ENCODE results near the gene PARP12. TPM values are rescaled to one million over a fixed set of nuclear protein-coding genes. Genes with fewer than 3 reads are reported as not detected.

The PARP12 gene
- polyA plus RNA-seq, 1 donor (not counting 4 experiments of a cell fraction or from before 2014, with no cell fraction given): 66.0 TPM

DNA sequence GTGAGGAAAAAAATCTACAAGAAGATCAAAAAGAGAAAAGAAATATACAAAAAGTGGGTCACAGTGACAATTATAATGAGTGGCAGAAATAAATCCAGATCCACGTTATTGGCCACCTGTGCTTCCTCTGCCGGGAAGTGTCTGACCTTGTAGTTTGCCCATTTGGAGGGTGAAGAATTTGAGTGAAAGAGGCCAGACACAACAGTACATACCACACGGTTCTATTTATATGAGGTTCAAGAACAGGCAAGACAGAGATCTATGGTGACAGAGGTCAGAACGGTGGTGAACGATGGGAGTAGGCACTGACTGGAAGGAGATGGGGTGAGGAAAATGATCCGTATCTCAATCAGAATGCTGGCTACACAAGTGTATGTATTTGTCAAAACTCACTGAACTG, 17.1 kb downstream of the PARP12 start:
- no peak overlapping the region for H3K4me3 ChIP-seq (ENCODE audit: control insufficient read depth in 2 of 3, extremely low read depth in 1 of 3, insufficient read depth in 2 of 3, low read depth in 1 of 3, low read length in 3 of 3)
- H2AFZ ChIP-seq (ENCODE audit: control insufficient read depth, low read length): no peak overlapping the region
- H3K9me3 ChIP-seq (ENCODE audit: control insufficient read depth, low read depth, low read length): no peaks in the 10 kb centered on the region
- H3K9me1 ChIP-seq (ENCODE audit: control insufficient read depth, extremely low read depth, insufficient read depth, low read length): peaks cover 3% of the 10 kb centered on the region
- peaks cover 11% of the 10 kb centered on the region for H3K79me2 ChIP-seq (ENCODE audit: control insufficient read depth, insufficient read depth, low read length)
- H3K27ac ChIP-seq (ENCODE audit: control insufficient read depth, insufficient read depth, low read length): no peak overlapping the region
- DNase-seq (ENCODE audit: low read depth, low spot score) (no peak), FAIRE-seq (no peak)
- dilution Hi-C loops (cut with MboI; ENCODE audit: extremely low pct_ligation_motif_present, low sequenced_read_pairs): no loop called here
- peaks cover 8 to 11% of the 10 kb centered on the region in 2 experiments for H3K36me3 ChIP-seq (ENCODE audit: control insufficient read depth in 2 of 2, extremely low read depth in 1 of 2, insufficient read depth in 2 of 2, low read length in 2 of 2)
- H3K9ac ChIP-seq (ENCODE audit: control insufficient read depth, extremely low read depth, insufficient read depth, low read length): no peak overlapping the region
- no peak for TF ChIP-seq EZH2 (IDR thresholded peaks at IDR 0.05; ENCODE audit: low read length)
- TF ChIP-seq, protein P1, sequence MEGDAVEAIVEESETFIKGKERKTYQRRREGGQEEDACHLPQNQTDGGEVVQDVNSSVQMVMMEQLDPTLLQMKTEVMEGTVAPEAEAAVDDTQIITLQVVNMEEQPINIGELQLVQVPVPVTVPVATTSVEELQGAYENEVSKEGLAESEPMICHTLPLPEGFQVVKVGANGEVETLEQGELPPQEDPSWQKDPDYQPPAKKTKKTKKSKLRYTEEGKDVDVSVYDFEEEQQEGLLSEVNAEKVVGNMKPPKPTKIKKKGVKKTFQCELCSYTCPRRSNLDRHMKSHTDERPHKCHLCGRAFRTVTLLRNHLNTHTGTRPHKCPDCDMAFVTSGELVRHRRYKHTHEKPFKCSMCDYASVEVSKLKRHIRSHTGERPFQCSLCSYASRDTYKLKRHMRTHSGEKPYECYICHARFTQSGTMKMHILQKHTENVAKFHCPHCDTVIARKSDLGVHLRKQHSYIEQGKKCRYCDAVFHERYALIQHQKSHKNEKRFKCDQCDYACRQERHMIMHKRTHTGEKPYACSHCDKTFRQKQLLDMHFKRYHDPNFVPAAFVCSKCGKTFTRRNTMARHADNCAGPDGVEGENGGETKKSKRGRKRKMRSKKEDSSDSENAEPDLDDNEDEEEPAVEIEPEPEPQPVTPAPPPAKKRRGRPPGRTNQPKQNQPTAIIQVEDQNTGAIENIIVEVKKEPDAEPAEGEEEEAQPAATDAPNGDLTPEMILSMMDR (optimal IDR thresholded peaks at IDR 0.05 in 1 of 3, IDR thresholded peaks at IDR 0.05 in 1 of 3, conservative IDR thresholded peaks at IDR 0.05 in 1 of 3; ENCODE audit: extremely low read depth in 1 of 3, insufficient read depth in 2 of 3, low read length in 3 of 3): no peak
- H4K20me1 ChIP-seq (ENCODE audit: control insufficient read depth, extremely low read depth, insufficient read depth, low read length): no peaks in the 10 kb centered on the region
- no peaks in the 10 kb centered on the region for H3K27me3 ChIP-seq (ENCODE audit: control insufficient read depth, extremely low read depth, insufficient read depth, low read length)
- no peak overlapping the region for H3K4me2 ChIP-seq (ENCODE audit: control insufficient read depth, extremely low read depth, insufficient read depth, low read depth, low read length)
- peaks cover 16% of the 10 kb centered on the region for H3K4me1 ChIP-seq (ENCODE audit: control insufficient read depth, extremely low read depth, insufficient read depth, low read length)

DNA sequence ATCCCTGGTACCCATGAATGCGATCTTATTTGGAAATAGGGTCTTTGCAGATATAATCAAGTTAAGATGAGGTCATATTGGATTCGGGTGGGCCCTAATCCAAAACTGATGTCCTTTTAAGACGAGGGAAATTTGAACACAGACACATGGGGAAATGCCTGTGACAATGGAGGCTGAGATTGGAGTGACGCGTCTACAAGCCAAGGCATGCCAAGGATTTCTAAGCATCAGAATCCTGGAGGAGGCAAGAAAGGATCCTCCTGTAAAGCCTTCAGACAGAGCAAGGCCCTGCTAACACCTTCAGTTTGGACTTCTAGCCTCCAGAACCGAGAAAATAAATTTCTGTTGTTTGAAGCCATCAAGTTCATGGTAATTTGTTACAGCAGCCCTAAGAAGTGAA, 18.5 kb downstream of the PARP12 start:
- Histone ChIP-seq H2AFZ (ENCODE audit: control insufficient read depth, low read length) (no peak overlapping the region), H3K4me3 (ENCODE audit: control insufficient read depth in 2 of 3, extremely low read depth in 1 of 3, insufficient read depth in 2 of 3, low read depth in 1 of 3, low read length in 3 of 3) (no peak overlapping the region), H3K9me3 (ENCODE audit: control insufficient read depth, low read depth, low read length) (no peaks in the 10 kb centered on the region), H3K9me1 (ENCODE audit: control insufficient read depth, extremely low read depth, insufficient read depth, low read length) (peaks cover 1% of the 10 kb centered on the region), H3K27me3 (ENCODE audit: control insufficient read depth, extremely low read depth, insufficient read depth, low read length) (no peaks in the 10 kb centered on the region), H3K9ac (ENCODE audit: control insufficient read depth, extremely low read depth, insufficient read depth, low read length) (no peak overlapping the region), H3K36me3 (ENCODE audit: control insufficient read depth in 2 of 2, extremely low read depth in 1 of 2, insufficient read depth in 2 of 2, low read length in 2 of 2) (peaks cover 8 to 24% of the 10 kb centered on the region in 2 experiments), H3K79me2 (ENCODE audit: control insufficient read depth, insufficient read depth, low read length) (peaks cover 4% of the 10 kb centered on the region), H3K4me2 (ENCODE audit: control insufficient read depth, extremely low read depth, insufficient read depth, low read depth, low read length) (no peak overlapping the region), H3K4me1 (ENCODE audit: control insufficient read depth, extremely low read depth, insufficient read depth, low read length) (peaks cover 7% of the 10 kb centered on the region), H3K27ac (ENCODE audit: control insufficient read depth, insufficient read depth, low read length) (no peak overlapping the region), H4K20me1 (ENCODE audit: control insufficient read depth, extremely low read depth, insufficient read depth, low read length) (no peaks in the 10 kb centered on the region)
- DNase-seq (ENCODE audit: low read depth, low spot score) (no peak), FAIRE-seq (no peak)
- TF ChIP-seq EZH2 (IDR thresholded peaks at IDR 0.05; ENCODE audit: low read length): no peak
- TF ChIP-seq, protein P1 (optimal IDR thresholded peaks at IDR 0.05 in 1 of 3, IDR thresholded peaks at IDR 0.05 in 1 of 3, conservative IDR thresholded peaks at IDR 0.05 in 1 of 3; ENCODE audit: extremely low read depth in 1 of 3, insufficient read depth in 2 of 3, low read length in 3 of 3): no peak
- dilution Hi-C loops (cut with MboI; ENCODE audit: extremely low pct_ligation_motif_present, low sequenced_read_pairs): no loop called here

Data from keratinocyte (primary cell).